ENCODE results near the gene ETS2.

Gene ETS2

DNA sequence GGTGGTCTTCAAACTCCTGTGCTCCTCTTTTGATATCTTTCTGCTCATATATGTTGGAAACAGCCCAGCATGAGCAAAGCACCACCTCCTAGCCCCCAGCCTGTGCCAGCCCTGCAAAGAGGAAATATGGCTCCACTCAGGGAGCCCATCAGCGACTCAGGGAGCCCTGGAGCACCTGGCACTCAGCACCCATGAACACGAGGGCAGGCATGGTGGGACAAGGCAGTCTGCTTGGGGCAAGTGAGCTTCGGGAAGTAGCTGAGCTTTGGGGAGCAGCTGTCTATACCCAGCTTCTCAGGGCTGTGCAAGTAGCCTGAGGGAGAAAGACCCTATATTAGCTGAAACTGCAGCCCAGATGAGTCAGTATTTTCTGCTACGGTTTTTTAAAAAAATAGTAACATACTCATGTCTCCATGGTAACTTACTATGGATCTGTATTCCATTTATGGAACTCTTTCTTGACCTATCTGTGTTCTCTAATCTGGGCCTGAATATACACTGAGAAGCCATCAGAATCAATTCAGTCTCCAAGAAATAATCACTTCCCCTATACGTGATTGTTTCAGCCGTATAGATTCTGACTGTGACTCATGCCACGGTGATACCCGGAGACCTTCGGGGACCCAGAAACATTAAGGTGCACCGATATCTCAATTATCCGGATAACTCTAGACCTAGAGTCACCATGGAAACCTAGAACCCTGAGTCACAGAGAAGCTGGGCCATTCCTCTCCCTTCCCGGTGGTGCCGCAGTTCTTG, 1.5 kb upstream of the ETS2 start:
- peak overlapping the region; percentile 92 for H3K4me3 Mint-ChIP-seq
- no peaks in the 10 kb centered on the region for H3K27me3 Mint-ChIP-seq
- H3K36me3 Mint-ChIP-seq (ENCODE audit: low read depth), result peaks cover 21% of the 10 kb centered on the region
- peaks cover 38% of the 10 kb centered on the region for H3K4me1 Mint-ChIP-seq (ENCODE audit: low read depth)
- H3K27ac Mint-ChIP-seq, result peak overlapping the region; percentile 82
- no peaks in the 10 kb centered on the region for H3K9me3 Mint-ChIP-seq

DNA sequence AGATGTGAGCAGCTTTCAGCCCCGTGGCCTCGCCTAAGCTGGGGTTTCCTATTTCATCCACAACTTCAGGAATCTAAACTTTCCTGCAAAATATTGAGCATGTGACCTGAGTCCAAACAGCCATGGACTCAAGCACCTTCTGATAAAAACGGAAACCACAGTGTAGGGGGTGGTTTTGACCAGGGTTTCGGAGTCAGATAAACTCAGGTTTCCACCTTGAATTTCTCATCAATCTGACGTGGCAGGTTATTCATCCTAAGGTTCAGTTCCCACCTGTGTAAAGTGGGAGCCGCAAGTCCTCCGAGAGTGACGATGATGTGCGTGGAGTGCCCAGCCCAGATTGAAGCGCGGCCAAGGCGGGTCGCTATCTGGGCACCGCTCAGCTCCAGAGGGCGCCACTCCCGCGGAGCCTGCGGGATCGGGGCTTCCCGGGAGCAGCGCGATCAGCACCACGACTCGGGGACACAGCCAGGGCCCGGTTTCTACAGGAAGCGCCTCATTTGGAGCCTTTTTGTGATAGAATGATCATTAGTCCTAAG, 871 bp upstream of the ETS2 start:
- Mint-ChIP-seq H3K36me3 (ENCODE audit: low read depth) (peaks cover 26% of the 10 kb centered on the region), H3K27ac (peak overlapping the region; percentile 82), H3K9me3 (no peaks in the 10 kb centered on the region), H3K4me1 (ENCODE audit: low read depth) (peaks cover 41% of the 10 kb centered on the region), H3K4me3 (peak overlapping the region; percentile 92), H3K27me3 (no peaks in the 10 kb centered on the region)

DNA sequence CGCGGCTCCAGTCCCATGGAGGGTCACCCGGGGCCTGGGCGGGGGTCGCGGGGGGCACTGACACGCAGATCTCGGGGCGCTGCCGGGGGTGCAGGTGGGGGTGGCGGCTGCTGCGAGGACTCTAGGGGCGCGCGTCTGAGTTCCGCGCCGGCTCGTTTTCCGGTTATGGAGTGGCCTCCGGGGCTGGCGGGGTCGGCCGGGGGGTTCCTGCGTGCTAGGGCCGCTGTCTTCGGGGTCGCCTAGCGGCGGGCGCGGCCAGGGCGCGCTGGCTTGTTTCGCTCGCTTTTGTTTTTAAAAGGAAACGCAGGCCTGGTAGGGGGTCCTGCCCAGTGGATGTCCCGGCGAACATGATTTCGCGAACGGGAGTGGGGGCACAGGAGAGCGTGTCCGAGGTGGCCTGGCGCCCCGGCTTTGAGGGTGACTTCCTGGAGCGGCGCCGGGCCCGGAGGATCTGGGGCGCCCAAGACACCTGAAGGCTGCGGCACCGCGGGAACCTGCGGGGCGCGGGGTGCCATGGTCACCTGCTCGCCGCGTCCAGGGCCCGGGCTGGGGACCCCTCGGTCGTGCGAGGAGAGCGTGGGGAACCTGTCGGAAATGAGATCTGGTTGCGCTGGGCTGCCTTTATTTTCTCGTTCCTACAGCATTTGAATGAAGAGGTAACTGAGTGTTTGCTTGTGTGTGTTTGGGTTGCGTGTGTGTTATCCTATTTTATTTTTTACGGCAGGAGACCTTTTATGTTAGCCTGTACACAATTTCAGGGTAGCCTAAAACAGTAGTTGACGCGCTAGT, 618 bp downstream of the ETS2 start:
- Mint-ChIP-seq H3K27ac (peak overlapping the region; percentile 92), H3K27me3 (no peaks in the 10 kb centered on the region), H3K4me3 (peak overlapping the region; percentile 92), H3K36me3 (ENCODE audit: low read depth) (peaks cover 41% of the 10 kb centered on the region), H3K9me3 (no peaks in the 10 kb centered on the region), H3K4me1 (ENCODE audit: low read depth) (peaks cover 56% of the 10 kb centered on the region)

DNA sequence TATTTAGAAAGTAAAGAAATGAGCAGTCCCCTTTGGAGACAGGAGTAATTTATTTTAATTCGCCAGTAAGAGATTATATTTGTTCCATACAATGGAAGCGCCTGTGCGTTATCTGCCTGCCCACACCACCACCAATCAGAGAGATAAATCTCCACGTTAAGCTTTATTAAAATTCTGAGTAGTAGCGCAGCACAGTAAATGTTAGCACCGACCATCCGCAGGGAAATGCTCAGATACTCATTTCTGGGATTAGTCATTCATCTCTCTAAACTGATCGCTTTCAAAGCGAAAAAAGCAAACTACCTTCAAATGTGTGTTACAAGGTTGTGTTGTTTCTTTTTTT, 1.2 kb downstream of the ETS2 start:
- Mint-ChIP-seq H3K4me3 (peak overlapping the region; percentile 92), H3K4me1 (ENCODE audit: low read depth) (peaks cover 60% of the 10 kb centered on the region), H3K36me3 (ENCODE audit: low read depth) (peaks cover 47% of the 10 kb centered on the region), H3K9me3 (no peaks in the 10 kb centered on the region), H3K27ac (peak overlapping the region; percentile 92), H3K27me3 (no peaks in the 10 kb centered on the region)

DNA sequence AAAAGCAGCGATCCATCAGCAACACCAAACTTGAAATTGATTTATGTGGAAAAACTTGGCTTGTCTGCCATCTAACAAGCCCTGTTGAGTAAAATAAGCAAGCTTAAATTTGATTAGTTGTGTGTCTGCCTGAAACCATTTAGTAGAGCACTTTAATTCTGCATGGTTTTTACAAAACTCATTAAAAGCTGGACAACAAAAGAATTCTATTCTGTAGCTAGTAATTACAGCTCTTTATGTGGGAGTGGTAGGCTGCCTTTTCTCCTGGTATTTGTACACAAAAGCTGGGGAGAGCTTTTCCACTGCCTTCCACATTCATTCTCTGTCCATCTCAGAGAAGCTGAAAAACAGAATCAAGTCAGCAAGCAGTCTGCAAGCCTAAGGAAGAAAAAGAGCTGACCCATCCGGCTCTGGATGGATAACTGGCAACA, 1.7 kb downstream of the ETS2 start:
- H3K27me3 Mint-ChIP-seq, result no peaks in the 10 kb centered on the region
- peaks cover 50% of the 10 kb centered on the region for H3K36me3 Mint-ChIP-seq (ENCODE audit: low read depth)
- no peaks in the 10 kb centered on the region for H3K9me3 Mint-ChIP-seq
- peaks cover 60% of the 10 kb centered on the region for H3K4me1 Mint-ChIP-seq (ENCODE audit: low read depth)
- peak overlapping the region; percentile 92 for H3K4me3 Mint-ChIP-seq
- no peak overlapping the region for H3K27ac Mint-ChIP-seq

DNA sequence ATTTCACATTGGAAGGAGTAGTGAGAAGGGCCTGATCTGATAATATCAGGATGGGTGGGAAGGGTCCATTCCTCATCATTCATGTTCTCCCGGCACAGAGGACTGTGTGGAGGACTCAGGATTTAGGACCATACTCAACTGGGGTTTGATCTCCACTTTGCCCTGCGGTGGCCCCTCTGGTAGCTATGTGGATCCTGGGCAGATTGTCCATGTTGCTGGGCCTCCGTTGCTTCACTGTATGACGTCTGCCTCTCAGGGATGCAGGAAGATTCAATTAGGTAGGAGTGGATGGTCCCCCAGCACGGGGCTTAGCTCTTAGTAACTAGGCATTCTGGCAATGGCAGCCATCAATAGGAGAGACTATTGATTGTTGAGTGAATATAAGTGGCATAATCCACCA, 2.3 kb downstream of the ETS2 start:
- peaks cover 59% of the 10 kb centered on the region for H3K4me1 Mint-ChIP-seq (ENCODE audit: low read depth)

DNA sequence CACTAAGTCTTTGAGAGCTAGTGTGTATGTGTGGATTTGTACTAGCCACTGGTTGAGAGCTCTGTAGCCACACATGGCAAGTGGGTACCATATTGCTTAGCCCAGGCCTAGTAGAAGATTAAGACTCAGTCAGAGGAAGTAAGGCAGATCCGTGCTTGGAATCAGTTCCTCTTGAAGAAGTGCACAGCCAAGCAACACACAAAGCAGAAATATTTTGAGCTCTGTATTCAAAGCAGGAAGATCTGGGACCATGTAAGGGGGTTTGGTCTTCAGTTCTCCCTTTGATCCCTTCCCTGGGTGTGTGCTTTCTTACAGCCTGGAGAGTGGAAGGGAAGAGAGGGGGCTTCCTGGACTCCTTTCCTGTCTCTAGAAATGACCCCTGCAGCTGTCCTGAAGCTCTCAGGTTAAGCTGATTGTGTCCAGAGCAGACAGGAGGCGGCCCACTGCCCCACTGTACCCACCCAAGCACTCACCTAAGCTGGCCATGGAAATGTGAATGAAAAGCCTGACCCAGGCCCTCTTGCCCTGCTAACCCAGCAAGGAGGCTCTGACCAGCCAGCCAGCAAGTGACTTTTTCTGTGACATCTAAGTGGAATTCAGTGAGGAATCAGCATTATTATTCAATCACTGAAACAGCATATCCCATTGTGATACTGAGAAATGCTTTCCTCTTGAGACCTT, 3.6 kb downstream of the ETS2 start:
- Mint-ChIP-seq H3K27me3 (no peaks in the 10 kb centered on the region), H3K4me3 (no peak overlapping the region), H3K27ac (peak overlapping the region; percentile 36), H3K4me1 (ENCODE audit: low read depth) (peaks cover 56% of the 10 kb centered on the region), H3K9me3 (no peaks in the 10 kb centered on the region), H3K36me3 (ENCODE audit: low read depth) (peaks cover 67% of the 10 kb centered on the region)

More for the DNA sequence above, 2.3 kb downstream of the ETS2 start:
- Mint-ChIP-seq H3K27me3 (no peaks in the 10 kb centered on the region), H3K36me3 (ENCODE audit: low read depth) (peaks cover 53% of the 10 kb centered on the region), H3K9me3 (no peaks in the 10 kb centered on the region), H3K27ac (no peak overlapping the region), H3K4me3 (peak overlapping the region; percentile 92)

DNA sequence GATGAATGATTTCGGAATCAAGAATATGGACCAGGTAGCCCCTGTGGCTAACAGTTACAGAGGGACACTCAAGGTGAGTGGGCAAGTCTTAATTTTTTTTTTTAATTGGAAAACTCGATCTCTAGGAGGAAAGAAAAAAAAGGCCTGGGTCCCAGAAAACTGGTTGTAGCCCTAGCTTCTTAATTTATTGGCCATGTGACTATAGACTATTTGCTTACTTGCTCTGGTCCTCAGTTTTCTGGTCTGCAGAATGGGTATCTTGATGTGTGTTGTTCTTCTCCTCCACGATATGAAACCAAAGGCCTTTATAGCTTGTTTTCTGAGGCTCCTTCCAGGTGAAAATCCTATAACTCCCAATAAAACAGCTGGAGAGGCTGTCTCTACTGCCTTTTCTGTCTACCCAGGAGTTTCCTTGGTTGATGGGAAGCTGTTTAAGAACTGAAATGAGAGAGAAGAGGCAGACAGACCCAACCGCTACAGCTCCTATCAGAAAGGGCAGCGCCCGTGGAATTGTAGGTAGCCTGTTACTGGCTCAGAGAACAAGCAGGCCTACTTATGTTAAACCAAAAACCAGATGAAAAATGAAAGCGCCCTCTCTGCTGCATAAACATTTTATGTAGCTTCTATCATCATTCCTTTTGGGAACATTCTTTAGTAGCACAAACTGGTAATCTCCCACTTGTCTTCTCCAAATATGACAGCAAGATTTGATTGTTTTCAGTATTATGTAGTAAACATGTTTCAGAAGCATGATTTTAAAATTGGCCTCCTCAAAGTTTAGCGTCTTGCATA, 4.5 kb downstream of the ETS2 start:
- Mint-ChIP-seq H3K27me3 (no peaks in the 10 kb centered on the region), H3K4me1 (ENCODE audit: low read depth) (peaks cover 54% of the 10 kb centered on the region), H3K9me3 (no peaks in the 10 kb centered on the region), H3K4me3 (peak overlapping the region; percentile 9), H3K27ac (peak overlapping the region; percentile 5), H3K36me3 (ENCODE audit: low read depth) (peaks cover 76% of the 10 kb centered on the region)

DNA sequence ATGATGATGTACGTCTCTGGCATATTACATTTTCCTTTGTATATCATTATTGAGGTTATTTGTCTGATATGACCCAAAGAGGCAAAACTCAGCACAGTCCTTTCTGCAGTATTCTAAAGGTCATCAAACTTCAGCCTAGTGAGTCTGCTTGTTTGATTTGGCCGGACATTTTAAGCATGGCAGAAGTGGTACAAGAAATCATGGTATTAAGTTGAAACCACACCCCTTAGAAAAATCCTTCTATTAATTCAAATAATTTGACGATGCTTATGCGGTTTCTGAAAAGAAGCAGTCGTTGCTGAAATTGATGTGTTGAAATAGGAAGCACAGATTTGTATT, 5.1 kb downstream of the ETS2 start:
- H3K9me3 Mint-ChIP-seq, result no peaks in the 10 kb centered on the region
- H3K27ac Mint-ChIP-seq, result peak overlapping the region; percentile 5
- H3K27me3 Mint-ChIP-seq, result no peaks in the 10 kb centered on the region
- peaks cover 79% of the 10 kb centered on the region for H3K36me3 Mint-ChIP-seq (ENCODE audit: low read depth)
- no peak overlapping the region for H3K4me3 Mint-ChIP-seq
- peaks cover 54% of the 10 kb centered on the region for H3K4me1 Mint-ChIP-seq (ENCODE audit: low read depth)

DNA sequence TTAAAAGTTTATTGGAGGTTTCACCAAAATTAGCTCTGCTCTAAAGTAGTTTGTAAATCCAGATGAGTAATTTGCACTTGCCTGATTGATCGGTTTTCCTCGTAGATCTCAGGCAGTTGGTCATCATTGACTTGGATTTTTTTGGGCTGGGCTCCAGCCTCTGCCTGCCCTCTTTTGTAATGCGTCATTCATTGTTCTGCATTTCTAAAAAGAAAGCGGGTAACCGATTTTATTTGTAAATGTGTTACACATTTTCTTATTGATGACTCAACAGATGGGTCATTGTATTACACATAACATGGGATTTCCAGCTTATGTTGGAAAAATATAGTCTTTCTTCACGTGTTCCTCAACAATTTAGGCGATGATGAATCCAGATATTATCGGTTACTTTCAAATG, 5.5 kb downstream of the ETS2 start:
- Mint-ChIP-seq H3K36me3 (ENCODE audit: low read depth) (peaks cover 82% of the 10 kb centered on the region), H3K4me1 (ENCODE audit: low read depth) (peaks cover 54% of the 10 kb centered on the region), H3K9me3 (no peaks in the 10 kb centered on the region), H3K4me3 (no peak overlapping the region), H3K27me3 (no peaks in the 10 kb centered on the region), H3K27ac (peak overlapping the region; percentile 71)

DNA sequence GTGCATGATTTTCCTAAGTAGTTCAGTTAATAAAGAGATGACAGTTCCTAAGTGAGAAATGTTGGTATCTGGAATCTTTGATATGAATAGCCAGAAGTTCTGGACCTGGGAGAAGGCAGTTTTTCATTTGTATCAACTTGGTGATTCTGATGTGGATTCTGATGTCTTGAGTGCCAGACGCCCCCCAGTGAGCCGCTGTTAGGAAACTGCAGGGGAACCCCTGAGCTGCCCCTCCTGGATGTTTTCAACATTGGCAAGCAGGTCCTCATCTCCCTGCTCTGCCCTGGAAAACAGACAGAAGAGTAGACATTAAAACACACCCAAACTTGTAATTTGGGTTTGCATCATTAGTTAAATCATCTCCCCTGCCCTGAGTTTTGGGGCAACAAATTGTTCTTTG, 7.4 kb downstream of the ETS2 start:
- Mint-ChIP-seq H3K4me3 (no peak overlapping the region), H3K27ac (no peak overlapping the region), H3K27me3 (no peaks in the 10 kb centered on the region), H3K36me3 (ENCODE audit: low read depth) (peaks cover 88% of the 10 kb centered on the region), H3K4me1 (ENCODE audit: low read depth) (peaks cover 37% of the 10 kb centered on the region), H3K9me3 (no peaks in the 10 kb centered on the region)

DNA sequence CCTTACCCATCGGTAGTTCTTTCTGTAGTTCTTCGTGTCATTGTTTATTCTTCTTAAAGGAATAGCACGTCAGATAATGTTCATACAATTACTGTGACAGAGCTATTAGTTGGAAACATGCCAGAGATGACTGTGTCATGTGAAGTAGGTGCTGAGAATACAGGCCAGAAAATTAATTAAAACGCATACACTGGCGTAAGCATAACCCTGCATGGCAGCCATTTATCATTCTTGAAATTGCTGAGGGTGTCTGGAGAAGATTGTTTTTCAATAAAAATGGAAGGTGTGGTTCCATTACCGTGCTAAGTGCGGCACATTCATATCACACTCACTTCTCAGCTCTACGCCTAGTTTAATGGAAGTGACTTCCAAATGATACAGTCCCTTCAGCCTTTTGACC, 7.8 kb downstream of the ETS2 start:
- Mint-ChIP-seq H3K27ac (no peak overlapping the region), H3K27me3 (no peaks in the 10 kb centered on the region), H3K9me3 (no peaks in the 10 kb centered on the region), H3K4me1 (ENCODE audit: low read depth) (peaks cover 33% of the 10 kb centered on the region), H3K4me3 (no peak overlapping the region), H3K36me3 (ENCODE audit: low read depth) (peaks cover 88% of the 10 kb centered on the region)

DNA sequence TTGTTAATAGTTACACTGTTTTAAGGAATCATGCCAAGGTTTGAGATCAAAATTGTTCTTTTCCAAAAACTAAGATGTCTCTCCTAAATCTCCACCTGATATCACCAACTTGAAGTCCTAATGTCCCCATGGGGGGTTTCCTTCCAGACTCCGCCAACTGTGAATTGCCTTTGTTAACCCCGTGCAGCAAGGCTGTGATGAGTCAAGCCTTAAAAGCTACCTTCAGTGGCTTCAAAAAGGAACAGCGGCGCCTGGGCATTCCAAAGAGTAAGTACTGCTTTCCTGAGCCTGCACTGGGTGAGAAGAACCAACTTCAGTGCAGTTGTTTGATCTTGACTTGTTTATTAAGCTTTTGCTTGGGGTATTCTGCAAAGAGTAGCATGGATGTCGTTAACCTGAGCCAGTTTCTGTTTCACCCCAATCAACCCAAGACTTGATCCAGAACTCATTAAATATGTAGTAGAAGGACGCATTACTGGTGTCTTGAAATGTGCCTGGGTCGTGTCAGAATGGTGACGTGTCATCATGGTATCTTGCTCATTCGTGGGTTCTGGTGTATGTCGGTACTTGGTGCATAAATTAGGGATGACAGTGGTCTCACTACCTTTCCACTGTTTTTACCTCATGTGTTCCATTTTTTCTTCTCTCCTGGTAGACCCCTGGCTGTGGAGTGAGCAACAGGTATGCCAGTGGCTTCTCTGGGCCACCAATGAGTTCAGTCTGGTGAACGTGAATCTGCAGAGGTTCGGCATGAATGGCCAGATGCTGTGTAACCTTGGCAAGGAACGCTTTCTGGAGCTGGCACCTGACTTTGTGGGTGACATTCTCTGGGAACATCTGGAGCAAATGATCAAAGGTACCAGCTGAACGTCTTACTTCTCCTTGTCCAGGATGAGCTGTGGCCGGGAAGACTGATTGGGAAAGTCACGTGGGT, 8.7 kb downstream of the ETS2 start:
- Mint-ChIP-seq H3K27ac (no peak overlapping the region), H3K36me3 (ENCODE audit: low read depth) (peaks cover 91% of the 10 kb centered on the region), H3K9me3 (no peaks in the 10 kb centered on the region), H3K4me1 (ENCODE audit: low read depth) (peaks cover 31% of the 10 kb centered on the region), H3K27me3 (no peaks in the 10 kb centered on the region), H3K4me3 (no peak overlapping the region)

DNA sequence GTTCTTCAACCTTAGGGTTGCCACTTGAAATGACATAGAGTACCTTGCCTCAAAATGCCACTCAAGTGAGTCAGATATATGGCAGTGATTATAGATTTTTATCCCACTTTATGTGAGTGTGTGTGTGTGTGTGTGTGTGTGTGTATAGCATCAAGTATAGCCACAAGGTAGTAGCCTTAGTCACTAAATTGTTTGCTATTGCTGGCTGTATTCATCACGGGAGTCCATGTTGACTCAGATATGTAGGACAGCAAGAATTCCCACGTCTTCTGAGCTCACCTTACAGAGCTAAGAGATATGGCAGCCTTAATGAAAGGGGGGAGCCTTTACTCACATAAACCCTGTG, 9.3 kb downstream of the ETS2 start:
- H3K9me3 Mint-ChIP-seq, result no peaks in the 10 kb centered on the region
- H3K27me3 Mint-ChIP-seq, result no peaks in the 10 kb centered on the region
- no peak overlapping the region for H3K27ac Mint-ChIP-seq
- no peak overlapping the region for H3K4me3 Mint-ChIP-seq
- peaks cover 92% of the 10 kb centered on the region for H3K36me3 Mint-ChIP-seq (ENCODE audit: low read depth)
- peaks cover 26% of the 10 kb centered on the region for H3K4me1 Mint-ChIP-seq (ENCODE audit: low read depth)
